ENCODE results near the gene URM1. TPM values are rescaled to one million over a fixed set of nuclear protein-coding genes. Genes with fewer than 3 reads are reported as not detected.

URM1 gene
- polyA plus RNA-seq, 1 donor from 2014 or later = 80.8 TPM

DNA sequence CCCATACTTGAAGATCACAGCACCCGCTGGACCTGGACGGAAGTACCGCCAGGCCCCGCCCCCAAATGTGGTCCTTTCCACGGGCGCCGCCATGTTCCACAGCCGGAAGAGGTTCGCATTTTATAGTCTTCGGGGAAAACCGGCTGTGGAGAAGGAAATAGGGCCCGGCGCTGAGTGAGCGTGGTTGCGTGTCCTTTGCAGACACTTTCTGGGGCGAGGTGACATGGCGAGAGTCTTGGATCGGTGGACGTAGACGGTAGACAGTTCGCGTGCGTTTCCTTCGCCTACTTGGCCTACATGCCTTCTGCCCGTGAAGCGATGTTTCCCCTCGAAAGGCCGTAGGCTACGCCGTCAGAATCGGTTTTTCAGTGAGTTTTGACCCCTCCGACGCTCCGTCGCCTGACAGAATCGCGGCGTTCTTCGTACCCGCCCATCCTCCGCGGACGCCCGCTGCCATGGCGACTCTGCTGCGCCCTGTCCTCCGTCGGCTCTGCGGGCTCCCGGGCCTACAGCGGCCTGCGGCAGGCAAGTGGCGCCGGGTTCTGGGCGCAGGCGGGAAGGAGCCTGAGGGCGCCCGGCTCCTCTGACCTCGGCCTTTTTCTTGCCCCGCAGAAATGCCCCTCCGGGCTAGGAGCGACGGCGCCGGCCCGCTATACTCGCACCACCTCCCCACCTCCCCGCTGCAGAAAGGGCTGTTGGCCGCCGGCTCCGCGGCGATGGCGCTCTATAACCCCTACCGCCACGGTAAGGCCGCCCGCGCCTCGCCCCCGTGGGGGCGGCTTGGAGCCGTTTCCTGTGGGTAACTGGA lies 48.6 kb upstream of the URM1 start, which contains the start of the genes COQ4 and TRUB2:
COQ4 (plus strand) TSS at position 436 of the 808 bp plus-strand sequence; CDS start at position 456, 20 bp downstream.
TRUB2 (minus strand) TSS at position 44 of the 808 bp plus-strand sequence; CDS start at position 5, 39 bp downstream.
- peak within 1 kb of the TSS; percentile 86 for H2AFZ ChIP-seq (ENCODE audit: low read depth, low read length)

DNA sequence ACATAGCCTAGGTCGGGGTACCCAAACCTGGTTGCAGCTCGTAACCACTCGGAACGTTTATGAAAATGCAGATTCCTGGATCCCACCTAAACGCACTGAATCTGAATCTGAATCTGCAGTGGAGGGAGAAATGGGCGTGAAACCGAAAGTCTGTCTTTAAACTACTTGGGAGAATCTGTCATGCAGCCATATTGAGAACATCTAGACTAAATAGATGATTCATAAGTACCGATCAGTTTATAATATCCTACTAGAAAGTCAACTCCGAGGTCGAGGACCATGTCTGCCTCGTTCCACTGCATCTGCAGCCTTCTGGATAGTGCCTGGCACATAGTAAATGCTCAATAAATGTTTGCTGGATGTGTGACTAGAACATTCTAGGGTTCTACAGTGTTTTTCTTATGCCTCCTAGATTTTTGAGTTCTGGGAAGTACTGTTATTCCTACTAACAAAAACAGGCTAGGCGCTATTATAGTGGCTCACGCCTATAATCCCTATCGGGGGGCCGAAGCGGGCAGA lies 47.9 kb upstream of the URM1 start:
- Histone ChIP-seq H3K27ac (ENCODE audit: low read length) (peak overlapping the region; percentile 97), H3K4me3 (ENCODE audit: low read length) (peak overlapping the region; percentile 80), H3K4me2 (ENCODE audit: low read length) (peak overlapping the region; percentile 75), H4K20me1 (ENCODE audit: insufficient read depth) (no peaks in the 10 kb centered on the region), H3K9ac (ENCODE audit: low read length) (peak overlapping the region; percentile 91), H3K79me2 (replicated peaks; ENCODE audit: insufficient read depth, low read length) (peaks cover 26% of the 10 kb centered on the region), H3K27me3 (ENCODE audit: insufficient read depth, low read depth, low read length) (no peaks in the 10 kb centered on the region), H3K9me3 (ENCODE audit: low read length) (no peaks in the 10 kb centered on the region), H3K36me3 (ENCODE audit: insufficient read depth, low read length) (no peaks in the 10 kb centered on the region), H3K9me2 (ENCODE audit: insufficient read depth, low read length) (no peaks in the 10 kb centered on the region), H2AFZ (ENCODE audit: low read depth, low read length) (peak overlapping the region; percentile 86), H3F3A (ENCODE audit: insufficient read depth, low read length, poor library complexity, severe bottlenecking) (no peaks in the 10 kb centered on the region)
- TF ChIP-seq TAF1 (IDR thresholded peaks at IDR 0.05; ENCODE audit: low read depth) (peak; percentile 2), RAD21 (conservative IDR thresholded peaks at IDR 0.05) (no peak)

More for the DNA sequence above, 48.6 kb upstream of the URM1 start, which contains the start of the genes COQ4 and TRUB2:
- no peaks in the 10 kb centered on the region for H3F3A ChIP-seq (ENCODE audit: insufficient read depth, low read length, poor library complexity, severe bottlenecking)
- TF ChIP-seq EZH2 (IDR thresholded peaks at IDR 0.05; ENCODE audit: borderline replicate concordance, insufficient read depth, low read length, poor library complexity, severe bottlenecking) (no peak), EP300 (conservative IDR thresholded peaks at IDR 0.05; ENCODE audit: poor library complexity, severe bottlenecking) (peak; percentile 64), SMC3 (conservative IDR thresholded peaks at IDR 0.05; ENCODE audit: poor library complexity) (no peak), TAF1 (IDR thresholded peaks at IDR 0.05; ENCODE audit: low read depth) (peak; percentile 77), RAD21 (conservative IDR thresholded peaks at IDR 0.05) (no peak), MXI1 (conservative IDR thresholded peaks at IDR 0.05; ENCODE audit: poor library complexity, severe bottlenecking) (peak; percentile 100), POLR2AphosphoS5 (IDR thresholded peaks at IDR 0.05) (peak; percentile 55)
- TF ChIP-seq, protein P1, sequence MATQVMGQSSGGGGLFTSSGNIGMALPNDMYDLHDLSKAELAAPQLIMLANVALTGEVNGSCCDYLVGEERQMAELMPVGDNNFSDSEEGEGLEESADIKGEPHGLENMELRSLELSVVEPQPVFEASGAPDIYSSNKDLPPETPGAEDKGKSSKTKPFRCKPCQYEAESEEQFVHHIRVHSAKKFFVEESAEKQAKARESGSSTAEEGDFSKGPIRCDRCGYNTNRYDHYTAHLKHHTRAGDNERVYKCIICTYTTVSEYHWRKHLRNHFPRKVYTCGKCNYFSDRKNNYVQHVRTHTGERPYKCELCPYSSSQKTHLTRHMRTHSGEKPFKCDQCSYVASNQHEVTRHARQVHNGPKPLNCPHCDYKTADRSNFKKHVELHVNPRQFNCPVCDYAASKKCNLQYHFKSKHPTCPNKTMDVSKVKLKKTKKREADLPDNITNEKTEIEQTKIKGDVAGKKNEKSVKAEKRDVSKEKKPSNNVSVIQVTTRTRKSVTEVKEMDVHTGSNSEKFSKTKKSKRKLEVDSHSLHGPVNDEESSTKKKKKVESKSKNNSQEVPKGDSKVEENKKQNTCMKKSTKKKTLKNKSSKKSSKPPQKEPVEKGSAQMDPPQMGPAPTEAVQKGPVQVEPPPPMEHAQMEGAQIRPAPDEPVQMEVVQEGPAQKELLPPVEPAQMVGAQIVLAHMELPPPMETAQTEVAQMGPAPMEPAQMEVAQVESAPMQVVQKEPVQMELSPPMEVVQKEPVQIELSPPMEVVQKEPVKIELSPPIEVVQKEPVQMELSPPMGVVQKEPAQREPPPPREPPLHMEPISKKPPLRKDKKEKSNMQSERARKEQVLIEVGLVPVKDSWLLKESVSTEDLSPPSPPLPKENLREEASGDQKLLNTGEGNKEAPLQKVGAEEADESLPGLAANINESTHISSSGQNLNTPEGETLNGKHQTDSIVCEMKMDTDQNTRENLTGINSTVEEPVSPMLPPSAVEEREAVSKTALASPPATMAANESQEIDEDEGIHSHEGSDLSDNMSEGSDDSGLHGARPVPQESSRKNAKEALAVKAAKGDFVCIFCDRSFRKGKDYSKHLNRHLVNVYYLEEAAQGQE (IDR thresholded peaks at IDR 0.05; ENCODE audit: borderline replicate concordance) = peak; percentile 3
- TF ChIP-seq, protein P2, sequence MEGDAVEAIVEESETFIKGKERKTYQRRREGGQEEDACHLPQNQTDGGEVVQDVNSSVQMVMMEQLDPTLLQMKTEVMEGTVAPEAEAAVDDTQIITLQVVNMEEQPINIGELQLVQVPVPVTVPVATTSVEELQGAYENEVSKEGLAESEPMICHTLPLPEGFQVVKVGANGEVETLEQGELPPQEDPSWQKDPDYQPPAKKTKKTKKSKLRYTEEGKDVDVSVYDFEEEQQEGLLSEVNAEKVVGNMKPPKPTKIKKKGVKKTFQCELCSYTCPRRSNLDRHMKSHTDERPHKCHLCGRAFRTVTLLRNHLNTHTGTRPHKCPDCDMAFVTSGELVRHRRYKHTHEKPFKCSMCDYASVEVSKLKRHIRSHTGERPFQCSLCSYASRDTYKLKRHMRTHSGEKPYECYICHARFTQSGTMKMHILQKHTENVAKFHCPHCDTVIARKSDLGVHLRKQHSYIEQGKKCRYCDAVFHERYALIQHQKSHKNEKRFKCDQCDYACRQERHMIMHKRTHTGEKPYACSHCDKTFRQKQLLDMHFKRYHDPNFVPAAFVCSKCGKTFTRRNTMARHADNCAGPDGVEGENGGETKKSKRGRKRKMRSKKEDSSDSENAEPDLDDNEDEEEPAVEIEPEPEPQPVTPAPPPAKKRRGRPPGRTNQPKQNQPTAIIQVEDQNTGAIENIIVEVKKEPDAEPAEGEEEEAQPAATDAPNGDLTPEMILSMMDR (IDR thresholded peaks at IDR 0.05; ENCODE audit: poor library complexity, severe bottlenecking) = peak; percentile 24
- H3K4me2 ChIP-seq (ENCODE audit: low read length) = peak within 1 kb of the TSS; percentile 94
- H3K4me3 ChIP-seq (ENCODE audit: low read length) = peak within 1 kb of the TSS; percentile 80
- peaks cover 26% of the 10 kb centered on the region for H3K79me2 ChIP-seq (replicated peaks; ENCODE audit: insufficient read depth, low read length)
- H3K27ac ChIP-seq (ENCODE audit: low read length) = peak within 1 kb of the TSS; percentile 97
- H4K20me1 ChIP-seq (ENCODE audit: insufficient read depth) = no peaks in the 10 kb centered on the region
- H3K9me2 ChIP-seq (ENCODE audit: insufficient read depth, low read length) = no peaks in the 10 kb centered on the region
- H3K36me3 ChIP-seq (ENCODE audit: insufficient read depth, low read length) = no peaks in the 10 kb centered on the region
- H3K27me3 ChIP-seq (ENCODE audit: insufficient read depth, low read depth, low read length) = no peaks in the 10 kb centered on the region
- H3K9ac ChIP-seq (ENCODE audit: low read length) = peak within 1 kb of the TSS; percentile 91
- no peaks in the 10 kb centered on the region for H3K9me3 ChIP-seq (ENCODE audit: low read length)
